Vagina (tissue), 2 donors: ENCODE measurements around the gene RNF44. TPM values are rescaled to one million over a fixed set of nuclear protein-coding genes. Genes with fewer than 3 reads are reported as not detected.

ENCODE experiments used
- DNase-seq, 2 donors: peaks; one replicate each; pipeline ENCODE4 v3.0.0-alpha.2; 2017; ENCODE audit errors: extremely low spot score in 2 of 2
- H3K27ac ChIP-seq: fragments of 200-600 bp; sonication (generic); one replicate; pipeline ENCODE4 v1.5.1; 2019
- H3K27me3 ChIP-seq: fragments of 200-600 bp; sonication (generic); one replicate; pipeline ENCODE4 v1.5.1; 2019
- H3K36me3 ChIP-seq, 2 donors: fragments of 200-600 bp; sonication (generic); one replicate each; pipeline ENCODE4 v1.5.1; 2017 to 2019
- H3K4me1 ChIP-seq: fragments of 200-600 bp; sonication (generic); one replicate; pipeline ENCODE4 v1.5.1; 2019
- H3K4me3 ChIP-seq, 2 donors: fragments of 200-600 bp; sonication (generic); 1 replicate in 1 of 2; 2 replicates in 1 of 2; pipeline ENCODE4 v1.5.1; 2016 to 2019
- H3K9me3 ChIP-seq: fragments of 200-600 bp; sonication (generic); one replicate; pipeline ENCODE4 v1.5.1; 2019
- POLR2A ChIP-seq, 2 donors: fragments of 450-650 bp; IDR thresholded peaks; one replicate each; pipeline ENCODE4 v1.6.1; 2017; ENCODE audit warnings: antibody characterized with exemption in 2 of 2, mild to moderate bottlenecking in 2 of 2, moderate library complexity in 2 of 2
- POLR2AphosphoS5 ChIP-seq, 2 donors: sonication (generic); formaldehyde crosslinking; IDR thresholded peaks; one replicate each; pipeline ENCODE4 v1.9.0; 2017; ENCODE audit warnings: antibody characterized with exemption in 2 of 2, mild to moderate bottlenecking in 2 of 2, low read depth in 1 of 2; ENCODE audit not compliant: insufficient read depth in 1 of 2
- intact Hi-C: fragments of 100-400 bp; cut with DNase I; formaldehyde crosslinking; loops from one replicate; pipeline ENCODE4 v1.15.1; 2023
- total RNA-seq: library from RNA; depleted of rRNA; stranded (reverse); fragments of >200 nt; gene quantifications from one replicate; pipeline ENCODE4 v1.2.3, GENCODE V29; 2016
- TF ChIP-seq, protein P1 (sequence below), 3 experiments: fragments of 450-650 bp in 2 of 3; fragments of 200-600 bp in 1 of 3; sonication (generic) in 1 of 3; IDR thresholded peaks; one replicate each; pipeline ENCODE4 v1.5.1; 2017 to 2019; ENCODE audit warnings: antibody characterized with exemption in 3 of 3, mild to moderate bottlenecking in 2 of 3, moderate library complexity in 2 of 3

Gene RNF44
- total RNA-seq, 1 donor from 2014 or later = 24.6 TPM

DNA sequence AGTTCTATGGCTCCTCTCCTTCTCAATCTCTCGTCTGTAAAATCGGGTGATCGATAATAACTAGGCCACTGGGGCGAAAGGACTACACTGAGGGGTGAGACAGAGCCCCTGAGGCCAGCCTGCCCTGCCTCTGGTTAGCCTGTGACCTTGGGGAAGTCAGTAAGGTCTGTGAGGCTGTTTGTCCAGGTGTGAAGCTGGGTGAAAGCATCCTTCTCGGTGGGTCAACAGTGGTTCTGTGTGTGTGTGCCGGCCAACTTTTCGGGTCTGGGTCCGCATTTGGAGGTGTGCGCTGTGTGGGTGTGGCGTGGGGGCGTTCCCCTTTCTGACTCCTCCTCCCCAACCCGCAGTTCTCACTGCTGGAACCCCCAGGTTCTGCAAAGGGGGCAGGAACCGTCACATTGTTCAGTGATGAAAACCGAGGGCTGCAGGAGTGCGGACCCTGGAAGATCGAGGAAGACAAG is 5.0 kb upstream of the RNF44 start:
- intact Hi-C loops = loop anchor here (5.0 kb wide), 1 partner anchor 125 kb away; the partner anchor contains the start of gene CLTB
- H3K27me3 ChIP-seq = no peaks in the 10 kb centered on the region
- peaks cover 37% of the 10 kb centered on the region for H3K4me1 ChIP-seq
- peak overlapping the region; percentile 71 for H3K27ac ChIP-seq
- no peaks in the 10 kb centered on the region for H3K36me3 ChIP-seq
- H3K9me3 ChIP-seq = no peaks in the 10 kb centered on the region
- TF ChIP-seq POLR2AphosphoS5 (IDR thresholded peaks at IDR 0.05; ENCODE audit: insufficient read depth in 1 of 2, low read depth in 1 of 2) (no peak), POLR2A (IDR thresholded peaks at IDR 0.05) (no peak)
- TF ChIP-seq, protein P1, sequence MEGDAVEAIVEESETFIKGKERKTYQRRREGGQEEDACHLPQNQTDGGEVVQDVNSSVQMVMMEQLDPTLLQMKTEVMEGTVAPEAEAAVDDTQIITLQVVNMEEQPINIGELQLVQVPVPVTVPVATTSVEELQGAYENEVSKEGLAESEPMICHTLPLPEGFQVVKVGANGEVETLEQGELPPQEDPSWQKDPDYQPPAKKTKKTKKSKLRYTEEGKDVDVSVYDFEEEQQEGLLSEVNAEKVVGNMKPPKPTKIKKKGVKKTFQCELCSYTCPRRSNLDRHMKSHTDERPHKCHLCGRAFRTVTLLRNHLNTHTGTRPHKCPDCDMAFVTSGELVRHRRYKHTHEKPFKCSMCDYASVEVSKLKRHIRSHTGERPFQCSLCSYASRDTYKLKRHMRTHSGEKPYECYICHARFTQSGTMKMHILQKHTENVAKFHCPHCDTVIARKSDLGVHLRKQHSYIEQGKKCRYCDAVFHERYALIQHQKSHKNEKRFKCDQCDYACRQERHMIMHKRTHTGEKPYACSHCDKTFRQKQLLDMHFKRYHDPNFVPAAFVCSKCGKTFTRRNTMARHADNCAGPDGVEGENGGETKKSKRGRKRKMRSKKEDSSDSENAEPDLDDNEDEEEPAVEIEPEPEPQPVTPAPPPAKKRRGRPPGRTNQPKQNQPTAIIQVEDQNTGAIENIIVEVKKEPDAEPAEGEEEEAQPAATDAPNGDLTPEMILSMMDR (IDR thresholded peaks at IDR 0.05) = no peak
- peak overlapping the region; percentile 54 to 89 for H3K4me3 ChIP-seq
- DNase-seq = no peak

- no peaks in the 10 kb centered on the region for H3K9me3 ChIP-seq
- no peaks in the 10 kb centered on the region for H3K36me3 ChIP-seq
- no peak overlapping the region for H3K4me3 ChIP-seq
- H3K27me3 ChIP-seq = no peaks in the 10 kb centered on the region
- peaks cover 37% of the 10 kb centered on the region for H3K4me1 ChIP-seq
- DNase-seq = no peak
- TF ChIP-seq POLR2A (IDR thresholded peaks at IDR 0.05) (peak in 1 of 2 donors; percentile 7), POLR2AphosphoS5 (IDR thresholded peaks at IDR 0.05; ENCODE audit: insufficient read depth in 1 of 2, low read depth in 1 of 2) (peak in 1 of 2 donors; percentile 55)
- TF ChIP-seq, protein P1 (IDR thresholded peaks at IDR 0.05) = no peak
- peak overlapping the region; percentile 71 for H3K27ac ChIP-seq
- intact Hi-C loops = loop anchor here (5.0 kb wide), 1 partner anchor 124 kb away; the partner anchor contains the start of gene CLTB
These were observed 4.3 kb upstream of the RNF44 start for GRCh38 chr5:176541338-176542134.

DNA sequence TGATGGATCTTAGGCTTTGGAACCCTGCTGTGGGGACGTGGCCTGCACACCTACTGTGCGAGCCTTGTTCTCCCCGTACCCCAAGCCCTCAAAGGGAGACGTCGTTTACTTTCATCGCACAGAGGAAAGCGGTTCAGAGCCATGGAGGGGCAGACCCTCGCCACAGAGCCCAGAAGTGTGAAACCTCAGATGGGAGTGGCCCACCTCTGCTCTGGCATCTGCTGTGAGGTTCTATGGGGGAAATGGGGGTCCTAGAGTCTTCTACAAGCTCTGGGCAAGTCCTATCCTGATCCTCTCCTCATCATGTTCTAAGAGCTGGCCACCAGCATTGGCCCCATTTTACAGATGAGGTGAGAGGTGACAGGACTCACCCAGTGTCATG is 3.7 kb upstream of the RNF44 start:
- no peak overlapping the region for H3K4me3 ChIP-seq

GRCh38 chr5:176540476-176540899 is 3.3 kb upstream of the RNF44 start:
- DNase-seq = no peak
- Histone ChIP-seq H3K9me3 (no peaks in the 10 kb centered on the region), H3K27ac (no peak overlapping the region), H3K4me1 (peaks cover 47% of the 10 kb centered on the region), H3K4me3 (no peak overlapping the region), H3K36me3 (no peaks in the 10 kb centered on the region), H3K27me3 (no peaks in the 10 kb centered on the region)
- intact Hi-C loops = loop anchor here (5.0 kb wide), 1 partner anchor 123 kb away; the partner anchor contains the start of gene CLTB
- TF ChIP-seq POLR2AphosphoS5 (IDR thresholded peaks at IDR 0.05; ENCODE audit: insufficient read depth in 1 of 2, low read depth in 1 of 2) (no peak), POLR2A (IDR thresholded peaks at IDR 0.05) (no peak)
- TF ChIP-seq, protein P1 (IDR thresholded peaks at IDR 0.05) = no peak

More for the DNA sequence above, 3.7 kb upstream of the RNF44 start:
- H3K27ac ChIP-seq = peak overlapping the region; percentile 71
- H3K4me1 ChIP-seq = peaks cover 42% of the 10 kb centered on the region
- no peaks in the 10 kb centered on the region for H3K9me3 ChIP-seq
- DNase-seq = no peak
- TF ChIP-seq POLR2AphosphoS5 (IDR thresholded peaks at IDR 0.05; ENCODE audit: insufficient read depth in 1 of 2, low read depth in 1 of 2) (no peak), POLR2A (IDR thresholded peaks at IDR 0.05) (no peak)
- H3K27me3 ChIP-seq = no peaks in the 10 kb centered on the region
- no peaks in the 10 kb centered on the region for H3K36me3 ChIP-seq
- intact Hi-C loops = loop anchor here (5.0 kb wide), 1 partner anchor 124 kb away; the partner anchor contains the start of gene CLTB

DNA sequence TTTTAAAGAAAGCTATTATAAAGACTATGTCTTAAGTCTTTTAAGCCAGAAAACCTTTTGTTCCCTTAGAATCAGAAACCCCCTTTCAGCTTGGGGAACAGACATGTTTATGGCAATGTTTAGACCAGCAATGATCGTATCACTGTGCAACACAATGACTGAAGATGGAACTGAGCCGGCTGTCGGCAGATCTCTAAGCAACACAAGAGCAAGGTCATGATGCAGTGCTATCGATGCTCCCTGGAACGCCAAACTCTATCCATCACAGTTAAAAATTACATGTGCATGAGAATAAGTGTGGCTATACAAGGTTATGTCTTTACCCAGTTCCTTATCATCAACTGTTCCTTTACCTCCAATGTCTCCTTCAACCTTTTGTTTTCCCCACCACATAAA is 1.8 kb upstream of the RNF44 start:
- H3K4me1 ChIP-seq = peaks cover 59% of the 10 kb centered on the region
- H3K9me3 ChIP-seq = no peaks in the 10 kb centered on the region
- H3K27me3 ChIP-seq = no peaks in the 10 kb centered on the region
- no peaks in the 10 kb centered on the region for H3K36me3 ChIP-seq
- DNase-seq = no peak
- intact Hi-C loops = no loop called here
- no peak overlapping the region for H3K4me3 ChIP-seq
- TF ChIP-seq, protein P1 (IDR thresholded peaks at IDR 0.05) = no peak
- no peak for TF ChIP-seq POLR2A (IDR thresholded peaks at IDR 0.05)
- no peak for TF ChIP-seq POLR2AphosphoS5 (IDR thresholded peaks at IDR 0.05; ENCODE audit: insufficient read depth in 1 of 2, low read depth in 1 of 2)
- no peak overlapping the region for H3K27ac ChIP-seq
